IMR-90 (cell line): Measurements from ENCODE around the gene SAMSN1. TPM values are rescaled to one million over a fixed set of nuclear protein-coding genes. Genes with fewer than 3 reads are reported as not detected.

Source experiments
- ATAC-seq: fragments of 200-7000 bp; cut with Tn5 transposase; 2 replicates; pipeline ENCODE4 v1.9.1; 2020; ENCODE audit warnings: low read depth, mild to moderate bottlenecking, moderate library complexity
- BruUV-seq: library from RNA; stranded (reverse); fragments of 400-500 nt; replicated peaks from 2 replicates; lab custom pipeline; 2021; lab: Mats Ljungman, UMichigan
- CTCF ChIA-PET: fragments of 300-600 bp; formaldehyde crosslinking; extraction: SDS; loops from one replicate; lab custom pipeline; 2021; ENCODE audit warnings: antibody characterized with exemption; lab: Yijun Ruan, JAX
- POLR2A ChIA-PET: fragments of 300-600 bp; sonication (Branson Sonifier 250); formaldehyde crosslinking; loops from one replicate; lab custom pipeline; 2022; ENCODE audit warnings: antibody characterized with exemption; ENCODE audit not compliant: unreplicated experiment; lab: Charles Lee
- DNase-seq: peaks from one replicate; pipeline ENCODE4 v3.0.0; 2013
- H2AFZ ChIP-seq: replicated peaks from 2 replicates; pipeline ENCODE3; 2013; ENCODE audit warnings: low read length, mild to moderate bottlenecking; ENCODE audit not compliant: poor library complexity
- H2AK5ac ChIP-seq: 2 replicates; pipeline ENCODE4 v1.6.1; 2013; ENCODE audit warnings: low read depth, low read length, inconsistent platforms
- H2AK9ac ChIP-seq: replicated peaks from 2 replicates; pipeline ENCODE3; 2013; ENCODE audit warnings: mild to moderate bottlenecking, low read depth, low read length, moderate library complexity; ENCODE audit not compliant: poor library complexity
- H2BK120ac ChIP-seq: 2 replicates; pipeline ENCODE4 v1.6.1; 2013; ENCODE audit warnings: low read depth, low read length, inconsistent platforms
- H2BK15ac ChIP-seq: 3 replicates; pipeline ENCODE4 v1.6.1; 2013; ENCODE audit warnings: low read depth, low read length, inconsistent platforms
- H2BK20ac ChIP-seq: 2 replicates; pipeline ENCODE4 v1.6.1; 2013; ENCODE audit warnings: low read depth, mild to moderate bottlenecking, inconsistent platforms, low read length, moderate library complexity
- H2BK5ac ChIP-seq: 2 replicates; pipeline ENCODE4 v1.6.1; 2013; ENCODE audit warnings: mild to moderate bottlenecking, low read depth, low read length, inconsistent platforms; ENCODE audit not compliant: poor library complexity, severe bottlenecking
- H3K14ac ChIP-seq: replicated peaks from 2 replicates; pipeline ENCODE4 v1.6.1; 2013; ENCODE audit warnings: low read depth, low read length, inconsistent platforms
- H3K18ac ChIP-seq: 2 replicates; pipeline ENCODE4 v1.6.1; 2013; ENCODE audit warnings: low read depth, low read length, control low read depth
- H3K23ac ChIP-seq: 2 replicates; pipeline ENCODE4 v1.6.1; 2013; ENCODE audit warnings: low read depth, low read length, inconsistent platforms
- H3K27ac ChIP-seq: 2 replicates; pipeline ENCODE4 v1.5.1; 2013; ENCODE audit warnings: mild to moderate bottlenecking, control low read depth, low read length; ENCODE audit not compliant: insufficient read depth
- H3K27me3 ChIP-seq: 2 replicates; pipeline ENCODE4 v1.6.1; 2013; ENCODE audit warnings: low read length; ENCODE audit not compliant: control insufficient read depth, insufficient read depth
- H3K36me3 ChIP-seq: 2 replicates; pipeline ENCODE4 v1.6.1; 2013; ENCODE audit warnings: low read length, mixed read lengths; ENCODE audit not compliant: control insufficient read depth, insufficient read depth
- H3K4ac ChIP-seq: 2 replicates; pipeline ENCODE4 v1.6.1; 2013; ENCODE audit warnings: low read depth, low read length, inconsistent platforms
- H3K4me1 ChIP-seq: 2 replicates; pipeline ENCODE4 v1.6.1; 2013; ENCODE audit warnings: low read length, mixed read lengths; ENCODE audit not compliant: control insufficient read depth, insufficient read depth
- H3K4me2 ChIP-seq: 2 replicates; pipeline ENCODE4 v1.6.1; 2013; ENCODE audit warnings: low read depth, mild to moderate bottlenecking, control low read depth, low read length, moderate library complexity
- H3K4me3 ChIP-seq: 2 replicates; pipeline ENCODE4 v1.5.1; 2013; ENCODE audit warnings: low read depth, mild to moderate bottlenecking, control low read depth, low read length, moderate library complexity; ENCODE audit not compliant: insufficient read depth
- H3K56ac ChIP-seq: 2 replicates; pipeline ENCODE4 v1.6.1; 2013; ENCODE audit warnings: low read length, inconsistent platforms; ENCODE audit not compliant: insufficient read depth; ENCODE audit errors: extremely low read depth
- H3K79me1 ChIP-seq, 2 experiments: 2 replicates each; pipeline ENCODE4 v1.6.1; 2013; ENCODE audit warnings: low read length in 2 of 2, inconsistent platforms in 1 of 2, low read depth in 1 of 2
- H3K9ac ChIP-seq: 2 replicates; pipeline ENCODE4 v1.6.1; 2013; ENCODE audit warnings: low read depth, low read length, control low read depth
- H3K9me1 ChIP-seq: 2 replicates; pipeline ENCODE4 v1.6.1; 2013; ENCODE audit warnings: low read length, inconsistent platforms; ENCODE audit not compliant: insufficient read depth
- H3K9me3 ChIP-seq: 2 replicates; pipeline ENCODE4 v1.6.1; 2013; ENCODE audit warnings: low read length; ENCODE audit not compliant: control insufficient read depth, insufficient read depth
- H4K20me1 ChIP-seq: 2 replicates; pipeline ENCODE4 v1.6.1; 2013; ENCODE audit warnings: low read length, inconsistent platforms; ENCODE audit not compliant: insufficient read depth
- H4K5ac ChIP-seq: 2 replicates; pipeline ENCODE4 v1.6.1; 2013; ENCODE audit warnings: mild to moderate bottlenecking, low read depth, low read length, control low read depth
- H4K8ac ChIP-seq, 2 experiments: 2 replicates each; pipeline ENCODE4 v1.6.1; 2013; ENCODE audit warnings: low read depth in 2 of 2, low read length in 2 of 2, control low read depth in 1 of 2, inconsistent platforms in 1 of 2
- H4K91ac ChIP-seq: 2 replicates; pipeline ENCODE4 v1.6.1; 2013; ENCODE audit warnings: low read depth, low read length, inconsistent platforms; ENCODE audit not compliant: insufficient read depth
- BHLHE40 ChIP-seq: fragments of 150-350 bp; IDR thresholded peaks from 2 replicates; pipeline ENCODE4 v1.6.1; 2016; ENCODE audit warnings: mild to moderate bottlenecking, low read depth, low read length
- CEBPB ChIP-seq: IDR thresholded peaks from 2 replicates; pipeline ENCODE4 v1.6.1; 2012; ENCODE audit warnings: low read depth, low read length, improper control_type of control experiment
- CHD1 ChIP-seq: IDR thresholded peaks from 2 replicates; pipeline ENCODE4 v1.6.1; 2012; ENCODE audit warnings: low read depth, low read length, improper control_type of control experiment
- FOS ChIP-seq: fragments of 150-350 bp; IDR thresholded peaks from 2 replicates; pipeline ENCODE4 v1.6.1; 2016; ENCODE audit warnings: low read depth, low read length
- MAZ ChIP-seq: IDR thresholded peaks from 2 replicates; pipeline ENCODE4 v1.6.1; 2012; ENCODE audit warnings: low read depth, mild to moderate bottlenecking, low read length, improper control_type of control experiment, moderate library complexity, borderline replicate concordance
- MXI1 ChIP-seq: IDR thresholded peaks from 2 replicates; pipeline ENCODE4 v1.6.1; 2012; ENCODE audit warnings: low read depth, mild to moderate bottlenecking, low read length, moderate library complexity, borderline replicate concordance
- NFE2L2 ChIP-seq: fragments of 150-350 bp; IDR thresholded peaks from 2 replicates; pipeline ENCODE4 v1.6.1; 2016; ENCODE audit warnings: low read depth, mild to moderate bottlenecking, low read length
- POLR2A ChIP-seq: IDR thresholded peaks from 2 replicates; pipeline ENCODE4 v1.6.1; 2012; ENCODE audit warnings: mild to moderate bottlenecking, low read depth, low read length
- RAD21 ChIP-seq: IDR thresholded peaks from 2 replicates; pipeline ENCODE4 v1.6.1; 2012; ENCODE audit warnings: low read length, improper control_type of control experiment
- RCOR1 ChIP-seq: IDR thresholded peaks from 2 replicates; pipeline ENCODE4 v1.6.1; 2012; ENCODE audit warnings: mild to moderate bottlenecking, low read length, improper control_type of control experiment; ENCODE audit not compliant: insufficient replicate concordance
- RFX5 ChIP-seq: IDR thresholded peaks from 2 replicates; pipeline ENCODE4 v1.8.0; 2012; ENCODE audit warnings: low read depth, mild to moderate bottlenecking, low read length, moderate library complexity
- SMC3 ChIP-seq: fragments of 150-350 bp; IDR thresholded peaks from 2 replicates; pipeline ENCODE4 v1.6.1; 2016; ENCODE audit warnings: low read depth, mild to moderate bottlenecking, antibody characterized with exemption, low read length, moderate library complexity
- whole genome bisulfite sequencing, 2 experiments: methylation state at CpG; one replicate each; pipeline versions ENCODE4 v1.1.5 to v1.1.7; 2013; ENCODE audit warnings: missing lambda C conversion rate in 2 of 2; ENCODE audit not compliant: insufficient read length in 1 of 2; ENCODE audit errors: extremely low coverage in 2 of 2; 5-methylcytosine and 5-hydroxymethylcytosine counted together
- dilution Hi-C: fragments of 300-500 bp; cut with HindIII; formaldehyde crosslinking; loops from one replicate; pipeline ENCODE4 v1.14.3; 2018; ENCODE audit warnings: low sequenced_read_pairs; ENCODE audit not compliant: unreplicated experiment
- in situ Hi-C: fragments of 300-500 bp; cut with MboI; formaldehyde crosslinking; loops from 3 replicates; pipeline ENCODE4 v1.14.3; 2019; ENCODE audit warnings: low sequenced_read_pairs, inconsistent platforms, mixed read lengths
- intact Hi-C: fragments of 100-400 bp; cut with micrococcal nuclease; formaldehyde crosslinking; loops from 2 replicates; pipeline ENCODE4 v1.10.0; 2022
- polyA plus RNA-seq, 3 experiments: library from polyadenylated mRNA; depleted of rRNA; stranded (reverse); fragments of >200 nt; gene quantifications; 2 replicates each; pipeline ENCODE4 v1.2.3, GENCODE V29; 2012; ENCODE audit warnings: low replicate concordance in 1 of 3
- total RNA-seq: library from RNA; depleted of rRNA; stranded (reverse); fragments of >200 nt; gene quantifications from 2 replicates; pipeline ENCODE4 v1.2.3, GENCODE V29; 2012
- TF ChIP-seq, protein P1 (sequence below): fragments of 150-350 bp; IDR thresholded peaks from 2 replicates; pipeline ENCODE4 v1.6.1; 2016; ENCODE audit warnings: low read depth, mild to moderate bottlenecking, low read length, moderate library complexity, borderline replicate concordance
- TF ChIP-seq, protein P2 (sequence below): conservative IDR thresholded peaks from 2 replicates; pipeline ENCODE4 v1.5.1; 2012; ENCODE audit warnings: mild to moderate bottlenecking, low read depth, low read length, improper control_type of control experiment
- TF ChIP-seq, protein P3 (sequence below): fragments of 150-350 bp; IDR thresholded peaks from 2 replicates; pipeline ENCODE4 v1.6.1; 2017; ENCODE audit warnings: mild to moderate bottlenecking, antibody characterized with exemption, low read length, low read depth

Gene SAMSN1
- total and polyA plus RNA-seq, 2 of the 4 experiments (the other 2 are of a cell fraction), result not detected

DNA sequence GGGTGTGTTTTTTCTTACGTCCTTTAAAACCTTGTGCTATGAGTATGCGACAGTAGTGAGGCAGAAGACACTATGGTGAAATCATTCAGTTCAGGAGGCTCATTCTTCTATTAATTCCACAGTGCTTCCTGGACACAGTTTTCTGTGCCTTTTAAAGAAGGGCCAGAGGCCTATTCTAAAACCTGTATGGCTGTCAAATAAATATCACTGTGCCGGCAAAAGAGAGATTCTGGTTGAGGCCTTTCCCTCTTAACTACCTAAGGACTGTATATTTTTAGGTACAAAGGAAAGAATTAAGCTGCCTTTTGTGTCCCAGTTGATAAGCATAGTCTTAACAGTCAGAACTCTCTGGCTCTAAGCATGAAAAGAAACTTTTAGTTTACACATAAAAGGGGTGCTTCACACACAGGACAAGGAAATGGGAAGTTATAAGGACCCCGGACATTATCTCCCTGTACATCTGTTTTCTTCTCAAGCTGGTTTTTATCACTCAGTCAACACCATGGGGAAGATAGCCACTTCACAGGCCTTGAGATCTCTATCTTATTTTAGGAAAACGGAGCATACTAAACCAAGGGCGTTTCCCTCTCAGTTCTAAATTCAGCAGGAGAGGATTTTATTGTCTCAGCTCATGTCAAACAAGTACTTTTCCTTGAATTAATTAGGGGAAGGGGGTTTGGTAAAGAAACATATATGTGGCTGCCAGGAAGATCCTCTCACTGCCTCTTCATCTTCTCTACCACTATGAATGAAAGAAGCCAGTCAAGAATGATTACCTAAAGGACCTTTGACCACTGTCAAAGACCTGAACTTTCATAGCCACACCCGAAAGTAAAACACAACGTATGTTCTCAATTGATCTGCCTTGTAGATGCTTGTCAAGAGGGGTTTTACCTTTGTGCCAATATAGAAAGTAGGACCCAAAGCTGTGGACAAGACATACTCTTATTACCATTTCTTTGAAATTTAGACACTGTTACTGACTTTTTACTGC is 91.8 kb downstream of the SAMSN1 start:
- Histone ChIP-seq H4K8ac (no peak overlapping the region), H3K27ac (no peak overlapping the region), H2AK5ac (no peak overlapping the region), H4K20me1 (no peaks in the 10 kb centered on the region), H3K79me1 (no peaks in the 10 kb centered on the region), H2BK20ac (no peak overlapping the region), H3K9ac (no peak overlapping the region), H2AK9ac (no peak overlapping the region), H3K36me3 (no peaks in the 10 kb centered on the region), H3K18ac (no peak overlapping the region), H3K9me1 (no peaks in the 10 kb centered on the region), H2BK15ac (no peak overlapping the region), H3K23ac (no peak overlapping the region), H3K56ac (no peak overlapping the region), H3K14ac (no peak overlapping the region), H3K4me2 (no peak overlapping the region), H2AFZ (no peak overlapping the region), H2BK120ac (no peak overlapping the region), H3K4me1 (no peaks in the 10 kb centered on the region), H4K91ac (no peak overlapping the region), H3K4ac (no peak overlapping the region), H4K5ac (no peak overlapping the region), H2BK5ac (no peak overlapping the region), H3K4me3 (no peak overlapping the region), H3K27me3 (no peaks in the 10 kb centered on the region), H3K9me3 (no peaks in the 10 kb centered on the region)
- ATAC-seq (no peak), DNase-seq (no peak)
- BruUV-seq, result no TSS peak
- in situ Hi-C loops, result no loop called here
- ChIA-PET CTCF (no interaction called here), POLR2A (no interaction called here)
- no CpG with 5 or more reads among the region's 8 CpGs for WGBS, 2 experiments
- dilution Hi-C loops, result no loop called here
- intact Hi-C loops, result no loop called here
- TF ChIP-seq RAD21 (no peak), CHD1 (no peak), MXI1 (no peak), NFE2L2 (no peak), RCOR1 (no peak), FOS (no peak), SMC3 (no peak), CEBPB (no peak), MAZ (no peak), BHLHE40 (no peak), POLR2A (no peak), RFX5 (no peak)
- TF ChIP-seq, protein P1, sequence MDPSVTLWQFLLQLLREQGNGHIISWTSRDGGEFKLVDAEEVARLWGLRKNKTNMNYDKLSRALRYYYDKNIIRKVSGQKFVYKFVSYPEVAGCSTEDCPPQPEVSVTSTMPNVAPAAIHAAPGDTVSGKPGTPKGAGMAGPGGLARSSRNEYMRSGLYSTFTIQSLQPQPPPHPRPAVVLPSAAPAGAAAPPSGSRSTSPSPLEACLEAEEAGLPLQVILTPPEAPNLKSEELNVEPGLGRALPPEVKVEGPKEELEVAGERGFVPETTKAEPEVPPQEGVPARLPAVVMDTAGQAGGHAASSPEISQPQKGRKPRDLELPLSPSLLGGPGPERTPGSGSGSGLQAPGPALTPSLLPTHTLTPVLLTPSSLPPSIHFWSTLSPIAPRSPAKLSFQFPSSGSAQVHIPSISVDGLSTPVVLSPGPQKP, result no peak
- TF ChIP-seq, protein P2, sequence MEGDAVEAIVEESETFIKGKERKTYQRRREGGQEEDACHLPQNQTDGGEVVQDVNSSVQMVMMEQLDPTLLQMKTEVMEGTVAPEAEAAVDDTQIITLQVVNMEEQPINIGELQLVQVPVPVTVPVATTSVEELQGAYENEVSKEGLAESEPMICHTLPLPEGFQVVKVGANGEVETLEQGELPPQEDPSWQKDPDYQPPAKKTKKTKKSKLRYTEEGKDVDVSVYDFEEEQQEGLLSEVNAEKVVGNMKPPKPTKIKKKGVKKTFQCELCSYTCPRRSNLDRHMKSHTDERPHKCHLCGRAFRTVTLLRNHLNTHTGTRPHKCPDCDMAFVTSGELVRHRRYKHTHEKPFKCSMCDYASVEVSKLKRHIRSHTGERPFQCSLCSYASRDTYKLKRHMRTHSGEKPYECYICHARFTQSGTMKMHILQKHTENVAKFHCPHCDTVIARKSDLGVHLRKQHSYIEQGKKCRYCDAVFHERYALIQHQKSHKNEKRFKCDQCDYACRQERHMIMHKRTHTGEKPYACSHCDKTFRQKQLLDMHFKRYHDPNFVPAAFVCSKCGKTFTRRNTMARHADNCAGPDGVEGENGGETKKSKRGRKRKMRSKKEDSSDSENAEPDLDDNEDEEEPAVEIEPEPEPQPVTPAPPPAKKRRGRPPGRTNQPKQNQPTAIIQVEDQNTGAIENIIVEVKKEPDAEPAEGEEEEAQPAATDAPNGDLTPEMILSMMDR, result no peak
- TF ChIP-seq, protein P3, sequence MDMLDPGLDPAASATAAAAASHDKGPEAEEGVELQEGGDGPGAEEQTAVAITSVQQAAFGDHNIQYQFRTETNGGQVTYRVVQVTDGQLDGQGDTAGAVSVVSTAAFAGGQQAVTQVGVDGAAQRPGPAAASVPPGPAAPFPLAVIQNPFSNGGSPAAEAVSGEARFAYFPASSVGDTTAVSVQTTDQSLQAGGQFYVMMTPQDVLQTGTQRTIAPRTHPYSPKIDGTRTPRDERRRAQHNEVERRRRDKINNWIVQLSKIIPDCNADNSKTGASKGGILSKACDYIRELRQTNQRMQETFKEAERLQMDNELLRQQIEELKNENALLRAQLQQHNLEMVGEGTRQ, result no peak
